ENCODE measurements around the gene GARNL3. TPM values are rescaled to one million over a fixed set of nuclear protein-coding genes. Genes with fewer than 3 reads are reported as not detected.

GARNL3 gene
- total RNA-seq, 2 experiments from 2014 or later, result 3.8 to 4.2 TPM

DNA sequence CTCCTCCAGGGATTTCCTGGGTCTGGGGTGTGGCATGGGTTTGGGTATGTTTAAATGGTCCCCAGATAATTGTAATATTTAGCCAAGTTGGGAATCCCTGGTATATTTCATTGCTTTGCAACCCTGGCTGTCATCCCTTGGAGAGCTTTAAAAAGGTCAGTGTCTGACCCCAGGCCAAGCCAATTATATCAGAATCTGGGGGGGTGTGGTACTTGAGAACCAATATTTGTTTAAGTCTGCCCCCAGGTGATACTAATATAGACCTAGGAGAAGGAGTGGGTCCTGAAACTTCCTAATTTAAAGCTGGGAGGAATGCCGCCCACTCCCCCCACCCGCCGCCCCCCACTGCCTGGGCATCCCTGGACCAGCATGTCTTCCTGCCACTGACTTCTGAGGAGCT, 94.2 kb downstream of the GARNL3 start:
- peaks cover 19% of the 10 kb centered on the region for H3K27me3 Mint-ChIP-seq
- H3K36me3 Mint-ChIP-seq (ENCODE audit: low read depth), result no peaks in the 10 kb centered on the region
- TF ChIP-seq, protein P1, sequence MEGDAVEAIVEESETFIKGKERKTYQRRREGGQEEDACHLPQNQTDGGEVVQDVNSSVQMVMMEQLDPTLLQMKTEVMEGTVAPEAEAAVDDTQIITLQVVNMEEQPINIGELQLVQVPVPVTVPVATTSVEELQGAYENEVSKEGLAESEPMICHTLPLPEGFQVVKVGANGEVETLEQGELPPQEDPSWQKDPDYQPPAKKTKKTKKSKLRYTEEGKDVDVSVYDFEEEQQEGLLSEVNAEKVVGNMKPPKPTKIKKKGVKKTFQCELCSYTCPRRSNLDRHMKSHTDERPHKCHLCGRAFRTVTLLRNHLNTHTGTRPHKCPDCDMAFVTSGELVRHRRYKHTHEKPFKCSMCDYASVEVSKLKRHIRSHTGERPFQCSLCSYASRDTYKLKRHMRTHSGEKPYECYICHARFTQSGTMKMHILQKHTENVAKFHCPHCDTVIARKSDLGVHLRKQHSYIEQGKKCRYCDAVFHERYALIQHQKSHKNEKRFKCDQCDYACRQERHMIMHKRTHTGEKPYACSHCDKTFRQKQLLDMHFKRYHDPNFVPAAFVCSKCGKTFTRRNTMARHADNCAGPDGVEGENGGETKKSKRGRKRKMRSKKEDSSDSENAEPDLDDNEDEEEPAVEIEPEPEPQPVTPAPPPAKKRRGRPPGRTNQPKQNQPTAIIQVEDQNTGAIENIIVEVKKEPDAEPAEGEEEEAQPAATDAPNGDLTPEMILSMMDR (IDR thresholded peaks at IDR 0.05), result no peak
- H3K4me1 Mint-ChIP-seq (ENCODE audit: low read depth), result no peaks in the 10 kb centered on the region
- H3K27ac Mint-ChIP-seq, result no peak overlapping the region
- no peak for DNase-seq
- ChIA-PET POLR2A (no interaction called here), CTCF (no interaction called here)
- intact Hi-C loops (cut with micrococcal nuclease), result no loop called here
- no peak overlapping the region for H3K4me3 Mint-ChIP-seq
- ATAC-seq, result no peak
- H3K9me3 Mint-ChIP-seq, result no peaks in the 10 kb centered on the region

DNA sequence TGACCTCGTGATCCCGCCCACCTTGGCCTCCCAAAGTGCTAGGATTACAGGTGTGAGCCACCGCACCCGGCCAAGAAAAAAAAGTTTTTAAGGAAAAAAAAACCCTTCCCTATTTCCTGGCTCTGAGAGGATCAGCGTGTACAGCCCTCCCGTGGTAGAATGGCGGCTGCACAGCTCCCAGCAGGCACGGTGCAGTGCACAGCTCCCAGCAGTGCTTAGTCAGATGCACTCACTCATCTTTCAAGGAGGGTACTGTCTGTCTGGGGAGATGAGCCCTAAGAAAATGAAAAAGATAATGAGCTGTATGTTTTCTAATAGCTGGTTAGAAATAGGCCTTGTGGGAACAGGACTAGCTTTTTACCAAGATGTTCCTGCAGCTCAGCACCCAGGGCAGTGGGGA, 95.7 kb downstream of the GARNL3 start:
- Mint-ChIP-seq H3K4me1 (ENCODE audit: low read depth) (no peaks in the 10 kb centered on the region), H3K27ac (no peak overlapping the region), H3K9me3 (no peaks in the 10 kb centered on the region), H3K36me3 (ENCODE audit: low read depth) (no peaks in the 10 kb centered on the region), H3K4me3 (no peak overlapping the region), H3K27me3 (peaks cover 8% of the 10 kb centered on the region)
- no peak for DNase-seq
- ChIA-PET CTCF (interaction anchor here (1.2 kb wide), 1 partner anchor 9 kb away, joined by 3 read pairs; no protein-coding TSS in a partner anchor), POLR2A (no interaction called here)
- TF ChIP-seq, protein P1 (IDR thresholded peaks at IDR 0.05), result no peak
- intact Hi-C loops (cut with micrococcal nuclease), result no loop called here
- no peak for ATAC-seq

DNA sequence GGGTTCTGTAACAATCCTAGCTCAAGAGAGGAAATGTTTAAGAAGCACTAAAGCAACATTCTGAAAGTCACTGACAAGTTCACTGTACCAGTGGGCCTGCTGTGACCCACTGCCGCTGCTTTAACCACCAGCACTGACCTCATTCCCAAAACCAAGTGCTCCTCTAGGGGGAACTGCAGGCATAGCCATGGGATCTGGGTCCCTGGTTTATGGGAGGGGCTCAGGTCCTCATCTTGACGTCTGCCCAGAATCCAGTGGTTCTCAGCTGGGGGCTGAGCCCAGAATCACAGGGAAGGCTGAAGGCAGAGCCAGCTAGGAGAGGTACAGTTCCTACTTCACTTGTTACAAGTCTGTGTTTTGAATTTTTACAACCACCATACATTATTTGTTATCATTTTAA, 96.3 kb downstream of the GARNL3 start:
- TF ChIP-seq, protein P1 (IDR thresholded peaks at IDR 0.05), result no peak
- intact Hi-C loops (cut with micrococcal nuclease), result no loop called here
- Mint-ChIP-seq H3K9me3 (no peaks in the 10 kb centered on the region), H3K4me1 (ENCODE audit: low read depth) (no peaks in the 10 kb centered on the region), H3K27me3 (peaks cover 6% of the 10 kb centered on the region), H3K27ac (no peak overlapping the region), H3K36me3 (ENCODE audit: low read depth) (no peaks in the 10 kb centered on the region), H3K4me3 (no peak overlapping the region)
- ATAC-seq (no peak), DNase-seq (no peak)
- ChIA-PET POLR2A (no interaction called here), CTCF (interaction anchor here (1.2 kb wide), 1 partner anchor 8 kb away, joined by 3 read pairs; no protein-coding TSS in a partner anchor)

DNA sequence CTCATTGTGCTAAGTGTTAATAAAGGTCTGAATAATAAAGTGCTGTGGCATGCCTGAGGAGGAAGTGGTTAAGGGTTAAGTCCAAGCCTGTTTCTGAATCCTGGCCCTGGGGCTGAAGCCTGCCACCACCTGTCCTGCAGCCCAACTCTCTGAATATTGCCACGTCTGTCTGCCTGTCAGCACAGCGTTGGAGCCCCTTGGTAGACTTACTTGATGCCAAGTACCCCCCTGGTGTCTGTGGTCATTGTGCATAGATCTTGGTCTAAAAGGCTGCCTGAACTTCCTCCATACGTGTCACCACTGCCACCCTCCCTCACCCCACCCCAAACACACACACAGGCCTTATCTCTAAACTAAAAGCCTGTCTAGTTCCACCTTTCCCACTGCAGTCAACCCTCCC, 97.0 kb downstream of the GARNL3 start:
- ChIA-PET CTCF (interaction anchor here (1.2 kb wide), 1 partner anchor 8 kb away, joined by 3 read pairs; no protein-coding TSS in a partner anchor), POLR2A (no interaction called here)
- no peak for DNase-seq
- Mint-ChIP-seq H3K4me3 (no peak overlapping the region), H3K9me3 (no peaks in the 10 kb centered on the region), H3K4me1 (ENCODE audit: low read depth) (no peaks in the 10 kb centered on the region), H3K27me3 (peaks cover 8% of the 10 kb centered on the region), H3K36me3 (ENCODE audit: low read depth) (no peaks in the 10 kb centered on the region), H3K27ac (no peak overlapping the region)
- TF ChIP-seq, protein P1 (IDR thresholded peaks at IDR 0.05), result no peak
- ATAC-seq, result no peak
- intact Hi-C loops (cut with micrococcal nuclease), result no loop called here

DNA sequence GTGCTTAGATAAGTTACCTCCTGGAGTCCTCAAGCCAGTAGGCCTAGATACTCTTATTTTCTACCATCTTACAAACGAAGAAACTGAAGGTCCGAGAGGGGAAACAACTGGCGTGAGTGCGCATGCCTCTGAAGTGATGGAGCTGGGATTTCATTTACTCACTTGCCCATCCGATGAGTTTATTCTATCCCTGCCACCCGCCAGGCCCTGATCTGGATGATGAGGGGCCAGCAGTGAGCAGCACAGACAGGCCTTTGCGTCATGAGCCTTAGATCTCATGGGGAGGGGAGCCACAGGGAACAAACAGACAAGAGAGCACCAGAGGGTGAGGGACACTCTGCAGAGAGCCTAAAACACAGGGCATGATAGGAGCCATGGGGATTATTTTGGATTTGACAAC, 98.3 kb downstream of the GARNL3 start:
- CTCF ChIA-PET, result no interaction called here

More for the DNA sequence above, 98.3 kb downstream of the GARNL3 start:
- Mint-ChIP-seq H3K36me3 (ENCODE audit: low read depth) (no peaks in the 10 kb centered on the region), H3K9me3 (no peaks in the 10 kb centered on the region), H3K4me3 (no peak overlapping the region), H3K27ac (no peak overlapping the region), H3K4me1 (ENCODE audit: low read depth) (no peaks in the 10 kb centered on the region), H3K27me3 (peaks cover 11% of the 10 kb centered on the region)
- DNase-seq (no peak), ATAC-seq (no peak)
- POLR2A ChIA-PET, result no interaction called here
- TF ChIP-seq, protein P1 (IDR thresholded peaks at IDR 0.05), result no peak
- intact Hi-C loops (cut with micrococcal nuclease), result no loop called here
